ENCODE measurements around the gene ZNF286A. TPM values are rescaled to one million over a fixed set of nuclear protein-coding genes. Genes with fewer than 3 reads are reported as not detected.
A peak's percentile ranks its signal among the peaks of the same experiment; 100 is the strongest.
"Not testable (repeated sequence)": the region's sequence is repeated elsewhere in the genome, so short reads cannot be mapped to it uniquely, and the experiment has no call there.

Gene ZNF286A
- total and polyA plus RNA-seq, 2 donors (not counting 3 experiments of a cell fraction or from before 2014, with no cell fraction given), result 11.7 to 46.5 TPM

GRCh38 chr17:15663176-15663575, 36.4 kb upstream of the ZNF286A start:
- H3K9me3 ChIP-seq (replicated peaks; ENCODE audit: control insufficient read depth, insufficient read depth, low read length), result no peaks in the 10 kb centered on the region
- H3K4me3 ChIP-seq (replicated peaks in 1 of 3; ENCODE audit: insufficient read depth in 1 of 3, low read depth in 1 of 3, low read length in 3 of 3), result no peak overlapping the region
- ChIA-PET CTCF (no interaction called here), POLR2A (no interaction called here)
- H3K79me2 ChIP-seq (ENCODE audit: control insufficient read depth, insufficient read depth, low read length), result no peaks in the 10 kb centered on the region
- dilution Hi-C loops (cut with MboI; ENCODE audit: extremely low pct_ligation_motif_present, low sequenced_read_pairs) (no loop called here), intact Hi-C loops (cut with micrococcal nuclease) (no loop called here)
- DNase-seq (ENCODE audit: low read depth, low spot score) (no peak), FAIRE-seq (no peak)
- no peaks in the 10 kb centered on the region for H3K27me3 ChIP-seq (ENCODE audit: control insufficient read depth in 2 of 2, insufficient read depth in 2 of 2, low read length in 2 of 2)
- no peak overlapping the region for H3K9ac ChIP-seq (replicated peaks; ENCODE audit: extremely low read depth, insufficient read depth, low read length)
- H3K27ac ChIP-seq (ENCODE audit: insufficient read depth, low read depth, low read length), result no peak overlapping the region
- H3K4me1 ChIP-seq (ENCODE audit: control insufficient read depth, extremely low read depth, insufficient read depth, low read length), result peaks cover 9% of the 10 kb centered on the region
- H4K20me1 ChIP-seq (replicated peaks; ENCODE audit: control insufficient read depth, extremely low read depth, insufficient read depth, low read length), result no peaks in the 10 kb centered on the region
- no peaks in the 10 kb centered on the region for H3K9me1 ChIP-seq (replicated peaks; ENCODE audit: control insufficient read depth, extremely low read depth, insufficient read depth, low read length)
- no peak overlapping the region for H3K4me2 ChIP-seq (ENCODE audit: insufficient read depth, low read length)
- H2AFZ ChIP-seq (ENCODE audit: low read depth, low read length), result no peak overlapping the region
- TF ChIP-seq EZH2 (IDR thresholded peaks at IDR 0.05; ENCODE audit: borderline replicate concordance, low read depth, low read length, severe bottlenecking) (no peak), CTCF (IDR thresholded peaks at IDR 0.05; ENCODE audit: extremely low read depth in 1 of 2, insufficient read depth in 1 of 2, low read depth in 1 of 2, low read length in 2 of 2) (no peak), FOS (IDR thresholded peaks at IDR 0.05; ENCODE audit: borderline replicate concordance, insufficient read depth, low read length) (no peak), MYC (IDR thresholded peaks at IDR 0.05; ENCODE audit: low read depth, low read length) (no peak), JUN (IDR thresholded peaks at IDR 0.05; ENCODE audit: borderline replicate concordance, insufficient read depth, insufficient read length, low read depth) (no peak), POLR2AphosphoS5 (IDR thresholded peaks at IDR 0.05; ENCODE audit: insufficient read depth, low read depth, low read length) (no peak)
- H3K36me3 ChIP-seq (ENCODE audit: control insufficient read depth in 2 of 2, extremely low read depth in 1 of 2, insufficient read depth in 2 of 2, low read length in 2 of 2), result no peaks in the 10 kb centered on the region
- no TSS peak for BruUV-seq (replicated peaks)

GRCh38 chr17:15663691-15664090, 35.9 kb upstream of the ZNF286A start:
- Histone ChIP-seq H3K79me2 (ENCODE audit: control insufficient read depth, insufficient read depth, low read length) (no peaks in the 10 kb centered on the region), H3K9me3 (replicated peaks; ENCODE audit: control insufficient read depth, insufficient read depth, low read length) (no peaks in the 10 kb centered on the region), H3K4me2 (ENCODE audit: insufficient read depth, low read length) (no peak overlapping the region), H3K27ac (ENCODE audit: insufficient read depth, low read depth, low read length) (no peak overlapping the region), H4K20me1 (replicated peaks; ENCODE audit: control insufficient read depth, extremely low read depth, insufficient read depth, low read length) (no peaks in the 10 kb centered on the region), H3K36me3 (ENCODE audit: control insufficient read depth in 2 of 2, extremely low read depth in 1 of 2, insufficient read depth in 2 of 2, low read length in 2 of 2) (no peaks in the 10 kb centered on the region), H3K4me3 (replicated peaks in 1 of 3; ENCODE audit: insufficient read depth in 1 of 3, low read depth in 1 of 3, low read length in 3 of 3) (no peak overlapping the region), H2AFZ (ENCODE audit: low read depth, low read length) (no peak overlapping the region), H3K9me1 (replicated peaks; ENCODE audit: control insufficient read depth, extremely low read depth, insufficient read depth, low read length) (no peaks in the 10 kb centered on the region), H3K4me1 (ENCODE audit: control insufficient read depth, extremely low read depth, insufficient read depth, low read length) (peaks cover 9% of the 10 kb centered on the region), H3K27me3 (ENCODE audit: control insufficient read depth in 2 of 2, insufficient read depth in 2 of 2, low read length in 2 of 2) (no peaks in the 10 kb centered on the region), H3K9ac (replicated peaks; ENCODE audit: extremely low read depth, insufficient read depth, low read length) (no peak overlapping the region)
- ChIA-PET POLR2A (no interaction called here), CTCF (no interaction called here)
- no peak for FAIRE-seq
- no TSS peak for BruUV-seq (replicated peaks)
- TF ChIP-seq GATA2 (IDR thresholded peaks at IDR 0.05; ENCODE audit: insufficient read depth, insufficient read length, low read depth, low read length), result no peak
- TF ChIP-seq MAX (IDR thresholded peaks at IDR 0.05; ENCODE audit: insufficient read depth, insufficient read length), result no peak
- no peak for TF ChIP-seq EZH2 (IDR thresholded peaks at IDR 0.05; ENCODE audit: borderline replicate concordance, low read depth, low read length, severe bottlenecking)
- no peak for DNase-seq (ENCODE audit: low read depth, low spot score)
- dilution Hi-C loops (cut with MboI; ENCODE audit: extremely low pct_ligation_motif_present, low sequenced_read_pairs), result no loop called here
- intact Hi-C loops (cut with micrococcal nuclease), result no loop called here

- dilution Hi-C loops (cut with MboI; ENCODE audit: extremely low pct_ligation_motif_present, low sequenced_read_pairs); H4K20me1 ChIP-seq (replicated peaks; ENCODE audit: control insufficient read depth, extremely low read depth, insufficient read depth, low read length); CTCF ChIA-PET; H3K9me3 ChIP-seq (replicated peaks; ENCODE audit: control insufficient read depth, insufficient read depth, low read length); H3K9ac ChIP-seq (replicated peaks; ENCODE audit: extremely low read depth, insufficient read depth, low read length); DNase-seq (ENCODE audit: low read depth, low spot score); H2AFZ ChIP-seq (ENCODE audit: low read depth, low read length); H3K27ac ChIP-seq (ENCODE audit: insufficient read depth, low read depth, low read length); H3K36me3 ChIP-seq (ENCODE audit: control insufficient read depth in 2 of 2, extremely low read depth in 1 of 2, insufficient read depth in 2 of 2, low read length in 2 of 2); H3K9me1 ChIP-seq (replicated peaks; ENCODE audit: control insufficient read depth, extremely low read depth, insufficient read depth, low read length); H3K27me3 ChIP-seq (ENCODE audit: control insufficient read depth in 2 of 2, insufficient read depth in 2 of 2, low read length in 2 of 2); H3K4me3 ChIP-seq (replicated peaks in 1 of 3; ENCODE audit: insufficient read depth in 1 of 3, low read depth in 1 of 3, low read length in 3 of 3); intact Hi-C loops (cut with micrococcal nuclease); H3K79me2 ChIP-seq (ENCODE audit: control insufficient read depth, insufficient read depth, low read length); BruUV-seq (replicated peaks); H3K4me1 ChIP-seq (ENCODE audit: control insufficient read depth, extremely low read depth, insufficient read depth, low read length); POLR2A ChIA-PET; H3K4me2 ChIP-seq (ENCODE audit: insufficient read depth, low read length): not testable (repeated sequence)
- FAIRE-seq, result peak; percentile 50
These were observed 30.0 kb upstream of the ZNF286A start for GRCh38 chr17:15669526-15669925.

All from endothelial cell of umbilical vein (primary cell).